SJCRH30 (cell line): Measurements from ENCODE around the gene SLAMF6. TPM values are rescaled to one million over a fixed set of nuclear protein-coding genes. Genes with fewer than 3 reads are reported as not detected.
"Not testable (repeated sequence)": the region's sequence is repeated elsewhere in the genome, so short reads cannot be mapped to it uniquely, and the experiment has no call there.

Source experiments
- DNase-seq, 2 experiments: peaks; one replicate each; pipeline ENCODE4 v3.0.0-alpha.2; 2015 to 2020
- H3K27ac ChIP-seq: fragments of 250-450 bp; sonication (Bioruptor Pico); 2 replicates; pipeline ENCODE4 v1.5.1; 2020; ENCODE audit warnings: mild to moderate bottlenecking, moderate library complexity
- H3K27me3 ChIP-seq: fragments of 250-450 bp; sonication (Bioruptor Pico); 2 replicates; pipeline ENCODE4 v1.5.1; 2020; ENCODE audit warnings: mild to moderate bottlenecking, moderate library complexity
- H3K36me3 ChIP-seq: fragments of 250-450 bp; sonication (Bioruptor Pico); 2 replicates; pipeline ENCODE4 v1.5.1; 2020; ENCODE audit warnings: mild to moderate bottlenecking, moderate library complexity
- H3K4me1 ChIP-seq: fragments of 250-450 bp; sonication (Bioruptor Pico); 2 replicates; pipeline ENCODE4 v1.5.1; 2020; ENCODE audit warnings: mild to moderate bottlenecking, moderate library complexity
- H3K4me3 ChIP-seq: fragments of 250-450 bp; sonication (Bioruptor Pico); 2 replicates; pipeline ENCODE4 v1.5.1; 2020; ENCODE audit warnings: mild to moderate bottlenecking, moderate library complexity
- H3K9me3 ChIP-seq: fragments of 250-450 bp; sonication (Bioruptor Pico); replicated peaks from 2 replicates; pipeline ENCODE4 v1.5.1; 2020; ENCODE audit warnings: mild to moderate bottlenecking, moderate library complexity
- total RNA-seq: library from RNA; depleted of rRNA; stranded (reverse); fragments of >200 nt; shearing (Covaris generic); gene quantifications from 2 replicates; pipeline ENCODE4 v1.2.3, GENCODE V29; 2014; rRNA removed

Gene SLAMF6
- not detected in 2 replicates for total RNA-seq

DNA sequence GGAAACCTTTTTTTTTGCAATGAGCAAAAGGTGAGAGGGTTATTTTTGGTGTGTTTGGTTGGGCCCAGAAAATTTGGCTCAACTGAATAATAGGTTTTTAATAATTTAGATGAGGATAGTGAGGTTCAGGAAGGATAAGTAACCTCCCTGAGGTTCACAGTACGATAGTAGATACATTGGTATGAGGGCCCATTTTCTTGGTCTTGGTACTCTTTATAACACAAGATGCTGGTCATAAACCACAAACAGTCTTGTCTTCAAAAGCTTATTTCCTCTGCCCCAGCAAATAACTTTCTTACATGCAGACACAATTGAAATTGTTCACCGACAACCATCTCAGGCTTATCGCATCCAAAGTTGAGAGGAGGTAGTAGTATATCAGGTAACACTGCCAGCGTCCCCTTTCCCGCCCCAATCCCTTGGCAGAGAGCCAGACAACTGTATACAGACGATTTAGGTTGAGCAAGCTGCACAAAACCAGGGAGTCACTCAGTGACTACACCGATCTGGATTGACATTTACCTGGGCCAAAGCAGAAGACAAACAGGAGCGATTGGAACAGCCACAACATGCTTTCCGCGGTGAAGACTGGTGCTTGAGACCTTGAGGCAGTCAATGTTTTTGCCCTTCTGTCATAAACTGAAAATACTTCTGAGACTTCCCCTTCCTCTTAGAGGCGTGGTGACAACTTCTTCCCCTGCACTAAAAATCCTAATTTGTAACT lies at the start of gene SLAMF6:
SLAMF6 (minus strand) TSS at position 634 of the 724 bp plus-strand sequence; CDS start at position 571, 63 bp downstream.
- no peaks in the 10 kb centered on the region for H3K36me3 ChIP-seq
- no peak for DNase-seq
- H3K4me1 ChIP-seq, result peaks cover 8% of the 10 kb centered on the region; the same call in 1 of the 2 replicates
- H3K4me3 ChIP-seq, result no peak within 1 kb of the TSS
- H3K9me3 ChIP-seq, result no peaks in the 10 kb centered on the region
- no peaks in the 10 kb centered on the region for H3K27me3 ChIP-seq
- H3K27ac ChIP-seq, result no peak within 1 kb of the TSS

DNA sequence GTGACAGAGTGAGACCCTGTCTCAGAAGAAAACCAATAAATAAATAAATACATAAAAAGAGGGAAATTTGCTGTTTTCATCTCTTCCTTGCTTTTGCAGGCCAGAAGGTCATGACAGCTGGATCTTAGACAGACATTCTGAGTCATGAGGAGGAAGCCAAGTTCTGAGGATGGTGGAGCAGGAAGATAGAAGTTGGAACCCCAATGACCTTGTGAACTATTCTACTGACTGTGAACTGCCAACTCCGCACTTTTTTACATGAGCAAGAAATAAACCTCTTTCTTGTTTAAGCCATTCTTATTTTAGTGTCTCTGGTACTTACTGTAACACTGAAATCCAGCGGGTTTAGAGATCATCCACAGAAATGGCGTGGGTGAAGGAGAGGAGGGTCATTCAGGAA lies 47.8 kb upstream of the SLAMF6 start:
- Histone ChIP-seq H3K36me3 (no peaks in the 10 kb centered on the region), H3K4me3 (no peak overlapping the region), H3K27ac (no peak overlapping the region), H3K9me3 (no peaks in the 10 kb centered on the region), H3K27me3 (no peaks in the 10 kb centered on the region), H3K4me1 (no peaks in the 10 kb centered on the region)
- DNase-seq, result no peak

DNA sequence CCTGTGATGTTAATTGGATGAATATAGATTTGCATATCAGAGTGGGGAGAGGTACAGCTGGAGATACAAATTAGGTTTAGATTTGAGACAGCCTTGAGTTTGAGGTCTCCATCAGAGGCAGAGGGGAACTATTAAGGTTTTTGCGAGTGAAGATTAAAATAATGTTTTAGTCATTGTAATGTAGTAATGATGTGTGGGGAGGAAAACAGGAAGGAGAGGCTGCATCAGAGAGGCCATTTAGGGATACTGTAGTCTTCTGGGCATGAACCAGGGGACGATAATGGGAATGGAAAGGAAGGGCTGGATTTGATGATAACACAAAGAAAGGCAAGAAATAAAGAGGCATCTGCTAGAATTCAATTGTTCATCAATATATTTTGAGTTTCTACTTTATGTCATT lies 46.8 kb upstream of the SLAMF6 start:
- H3K27me3 ChIP-seq, result no peaks in the 10 kb centered on the region
- H3K9me3 ChIP-seq, result no peaks in the 10 kb centered on the region
- no peaks in the 10 kb centered on the region for H3K36me3 ChIP-seq
- DNase-seq, result no peak
- H3K27ac ChIP-seq, result no peak overlapping the region
- no peak overlapping the region for H3K4me3 ChIP-seq
- no peaks in the 10 kb centered on the region for H3K4me1 ChIP-seq

DNA sequence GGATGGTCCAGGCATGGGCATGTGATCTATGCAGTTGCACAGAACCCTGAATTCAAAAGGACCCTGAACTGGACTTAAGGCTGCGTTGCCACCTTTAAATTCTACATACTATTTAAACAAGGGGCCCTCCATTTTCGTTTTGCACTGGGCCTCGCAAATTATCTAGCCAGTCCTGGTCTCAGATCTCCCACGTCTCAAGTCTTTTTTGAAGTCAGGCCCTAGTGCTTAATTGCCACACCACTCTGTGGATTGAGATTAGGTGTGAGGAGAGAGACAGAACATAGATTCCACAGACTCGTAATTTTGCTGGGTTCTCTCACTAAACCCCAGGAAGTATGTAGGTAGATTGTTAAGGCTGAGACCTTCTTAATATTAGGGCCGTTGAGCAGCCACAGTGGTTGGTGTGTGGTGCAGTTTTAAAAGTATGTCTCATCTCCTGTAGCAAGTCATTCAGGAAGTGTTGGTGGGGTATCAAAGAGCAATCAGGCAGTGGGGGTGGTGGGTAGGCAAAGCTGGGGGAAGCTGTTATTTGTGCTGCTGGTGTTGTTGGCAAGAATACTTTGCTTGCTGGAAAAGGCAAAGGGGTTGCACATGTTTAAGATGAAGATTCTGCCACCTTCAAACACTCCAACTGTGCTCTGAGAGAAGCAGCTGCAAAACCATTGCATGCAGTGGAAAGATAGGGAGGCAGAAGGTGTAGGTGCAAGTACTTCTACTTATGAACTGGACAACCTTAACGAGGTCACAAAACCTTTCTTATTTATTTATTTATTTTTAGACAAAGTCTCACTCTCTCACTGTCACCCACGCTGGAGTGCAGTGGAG lies 45.0 kb upstream of the SLAMF6 start:
- Histone ChIP-seq H3K4me1 (no peaks in the 10 kb centered on the region), H3K4me3 (no peak overlapping the region), H3K36me3 (no peaks in the 10 kb centered on the region), H3K27me3 (no peaks in the 10 kb centered on the region), H3K27ac (no peak overlapping the region), H3K9me3 (peaks cover 1% of the 10 kb centered on the region; the same call in 1 of the 2 replicates)
- DNase-seq, result no peak

DNA sequence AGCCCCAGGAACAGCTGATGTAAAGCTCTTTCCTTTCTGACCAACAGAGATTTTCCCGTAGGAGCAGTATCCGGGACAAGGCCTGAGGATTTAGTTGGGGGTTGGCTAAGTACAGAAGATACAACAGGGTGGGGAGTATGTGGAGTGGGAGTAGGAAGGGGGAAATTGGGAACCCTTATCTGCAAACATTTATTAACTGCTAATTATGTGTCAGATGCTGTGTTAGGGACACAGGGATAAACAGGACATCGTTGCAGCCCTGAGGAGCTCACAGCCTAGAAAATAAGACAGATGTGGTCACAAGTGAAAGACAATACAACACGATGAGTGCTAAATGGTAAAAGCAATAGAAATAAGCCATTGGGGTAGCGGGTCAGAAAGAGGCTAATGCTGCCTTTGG lies 44.3 kb upstream of the SLAMF6 start:
- no peaks in the 10 kb centered on the region for H3K27me3 ChIP-seq
- H3K4me3 ChIP-seq, result no peak overlapping the region
- H3K27ac ChIP-seq, result no peak overlapping the region
- peaks cover 3% of the 10 kb centered on the region; the same call in 1 of the 2 replicates for H3K9me3 ChIP-seq
- no peaks in the 10 kb centered on the region for H3K36me3 ChIP-seq
- no peaks in the 10 kb centered on the region for H3K4me1 ChIP-seq
- DNase-seq, result no peak

DNA sequence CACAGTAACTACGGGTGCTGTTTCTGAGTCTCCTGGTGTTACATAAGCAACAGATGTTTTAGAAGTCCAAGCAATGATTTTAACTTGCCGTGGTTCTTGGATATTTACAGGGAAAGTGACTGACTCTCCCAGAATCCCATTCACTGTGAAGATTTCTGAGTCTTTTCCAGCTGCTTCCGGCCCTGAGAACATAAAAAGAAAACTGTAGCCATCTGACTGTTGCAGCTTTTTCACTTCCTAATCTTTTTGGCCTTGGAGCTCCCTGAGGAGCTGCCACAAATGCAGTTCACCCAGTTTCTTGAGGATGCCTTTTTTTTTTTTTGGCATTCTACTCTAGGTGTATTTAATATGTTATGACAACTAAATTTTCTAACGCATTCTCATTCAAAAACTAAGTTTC lies 42.5 kb upstream of the SLAMF6 start:
- Histone ChIP-seq H3K27me3 (no peaks in the 10 kb centered on the region), H3K4me1 (no peaks in the 10 kb centered on the region), H3K4me3 (no peak overlapping the region), H3K27ac (no peak overlapping the region), H3K36me3 (no peaks in the 10 kb centered on the region), H3K9me3 (peaks cover 3% of the 10 kb centered on the region; the same call in 1 of the 2 replicates)
- DNase-seq, result no peak

DNA sequence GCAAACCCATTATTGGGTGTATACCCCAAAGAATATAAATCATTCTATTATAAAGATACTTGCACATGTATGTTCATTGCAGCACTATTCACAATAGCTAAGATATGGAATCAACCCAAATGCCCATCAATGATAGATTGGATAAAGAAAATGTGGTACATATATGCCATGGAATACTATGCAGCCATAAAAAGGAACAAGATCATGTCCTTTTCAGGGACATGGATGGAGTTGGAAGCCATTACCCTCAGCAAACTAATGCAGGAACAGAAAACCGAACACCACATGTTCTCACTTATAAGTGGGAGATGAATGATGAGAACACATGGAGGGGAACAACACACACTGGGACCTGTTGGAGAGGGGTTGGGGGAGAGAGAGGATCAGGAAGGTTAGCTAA lies 40.2 kb upstream of the SLAMF6 start:
- H3K27me3 ChIP-seq, H3K27ac ChIP-seq, H3K4me3 ChIP-seq, H3K36me3 ChIP-seq, H3K4me1 ChIP-seq, DNase-seq, H3K9me3 ChIP-seq: not testable (repeated sequence)

DNA sequence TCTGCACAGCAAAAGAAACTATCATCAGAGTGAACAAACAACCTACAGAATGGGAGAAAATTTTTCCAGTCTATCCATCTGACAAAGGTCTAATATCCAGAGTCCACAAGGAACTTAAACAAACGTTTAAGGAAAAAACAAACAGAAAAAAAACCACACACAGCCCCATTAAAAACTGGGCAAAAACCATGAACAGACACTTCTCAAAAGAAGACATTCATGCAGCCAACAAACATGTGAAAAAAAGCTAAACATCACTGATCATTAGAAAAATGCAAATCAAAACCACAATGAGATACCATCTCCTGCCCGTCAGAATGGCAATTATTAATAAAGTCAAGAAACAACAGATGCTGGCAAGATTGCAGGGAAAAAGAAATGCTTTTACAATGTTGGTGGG lies 39.7 kb upstream of the SLAMF6 start:
- H3K36me3 ChIP-seq, result not testable (repeated sequence)

DNA sequence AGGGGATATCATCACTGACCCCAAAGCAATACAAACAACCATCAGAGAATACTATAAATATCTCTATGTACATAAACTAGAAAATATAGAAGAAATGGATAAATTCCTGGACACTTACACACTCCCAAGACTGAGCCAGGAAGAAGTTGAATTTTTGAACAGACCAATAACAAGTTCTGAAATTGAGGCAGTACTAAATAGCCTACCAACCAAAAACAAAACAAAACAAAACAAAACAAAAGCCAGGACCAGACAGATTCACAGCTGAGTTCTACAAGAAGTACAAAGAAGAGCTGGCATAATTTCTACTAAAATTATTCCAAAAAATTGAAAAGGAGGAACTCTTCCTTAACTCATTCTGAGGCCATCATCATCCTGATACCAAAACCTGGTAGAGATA lies 37.8 kb upstream of the SLAMF6 start:
- no peak overlapping the region for H3K4me3 ChIP-seq
- no peaks in the 10 kb centered on the region for H3K27me3 ChIP-seq
- peaks cover 3% of the 10 kb centered on the region; the same call in 1 of the 2 replicates for H3K9me3 ChIP-seq
- no peaks in the 10 kb centered on the region for H3K4me1 ChIP-seq
- no peak for DNase-seq
- H3K27ac ChIP-seq, result no peak overlapping the region
- no peaks in the 10 kb centered on the region for H3K36me3 ChIP-seq

More for the DNA sequence above, 39.7 kb upstream of the SLAMF6 start:
- H3K4me1 ChIP-seq, H3K4me3 ChIP-seq, DNase-seq, H3K9me3 ChIP-seq, H3K27ac ChIP-seq, H3K27me3 ChIP-seq: not testable (repeated sequence)

DNA sequence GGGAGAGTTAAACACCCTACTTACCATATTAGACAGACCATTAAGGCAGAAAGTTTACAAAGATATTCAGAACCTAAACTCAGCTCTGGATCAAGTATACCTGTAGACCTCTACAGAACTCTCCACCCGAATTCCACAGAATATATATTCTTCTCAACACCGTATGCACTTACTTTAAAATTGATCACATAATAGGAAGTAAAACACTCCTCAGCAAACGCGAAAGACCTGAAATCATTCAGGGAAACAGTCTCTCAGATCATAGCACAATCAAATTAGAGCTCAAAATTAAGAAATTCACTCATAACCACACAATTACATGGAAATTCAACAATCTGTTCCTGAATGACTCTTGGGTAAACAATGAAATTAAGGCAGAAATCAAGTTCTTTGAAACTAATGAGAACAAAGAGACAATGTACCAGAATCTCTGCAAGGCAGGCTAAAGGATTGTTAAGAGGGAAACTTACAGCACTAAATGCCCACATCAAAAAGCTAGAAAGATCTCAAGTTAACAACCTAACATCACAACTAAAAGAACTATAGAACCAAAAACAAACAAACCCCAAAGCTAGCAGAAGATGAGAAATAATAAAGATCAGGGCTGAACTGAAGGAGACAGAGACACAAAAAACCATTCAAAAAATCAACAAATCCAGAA lies 37.1 kb upstream of the SLAMF6 start:
- H3K4me1 ChIP-seq, result no peaks in the 10 kb centered on the region
- DNase-seq, result no peak
- no peaks in the 10 kb centered on the region for H3K36me3 ChIP-seq
- no peak overlapping the region for H3K4me3 ChIP-seq
- no peak overlapping the region for H3K27ac ChIP-seq
- peaks cover 3% of the 10 kb centered on the region; the same call in 1 of the 2 replicates for H3K9me3 ChIP-seq
- H3K27me3 ChIP-seq, result no peaks in the 10 kb centered on the region

DNA sequence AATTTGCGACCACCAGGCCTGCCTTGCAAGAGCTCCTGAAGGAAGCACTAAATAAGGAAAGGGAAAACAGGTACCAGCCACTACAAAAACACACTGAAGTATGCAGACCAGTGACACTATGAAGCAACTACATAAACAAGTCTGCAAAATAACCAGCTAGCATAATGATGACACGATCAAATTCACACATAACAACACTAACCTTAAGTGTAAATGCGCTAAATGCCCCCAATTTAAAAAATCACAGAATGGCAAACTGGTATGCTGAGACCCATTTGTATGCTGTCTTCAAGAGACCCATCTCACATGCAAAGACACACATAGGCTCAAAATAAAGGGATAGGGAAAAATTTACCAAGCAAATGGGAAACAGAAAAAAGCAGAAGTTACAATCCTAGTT lies 36.4 kb upstream of the SLAMF6 start:
- H3K36me3 ChIP-seq, H3K27me3 ChIP-seq, H3K9me3 ChIP-seq, DNase-seq, H3K27ac ChIP-seq, H3K4me3 ChIP-seq, H3K4me1 ChIP-seq: not testable (repeated sequence)

DNA sequence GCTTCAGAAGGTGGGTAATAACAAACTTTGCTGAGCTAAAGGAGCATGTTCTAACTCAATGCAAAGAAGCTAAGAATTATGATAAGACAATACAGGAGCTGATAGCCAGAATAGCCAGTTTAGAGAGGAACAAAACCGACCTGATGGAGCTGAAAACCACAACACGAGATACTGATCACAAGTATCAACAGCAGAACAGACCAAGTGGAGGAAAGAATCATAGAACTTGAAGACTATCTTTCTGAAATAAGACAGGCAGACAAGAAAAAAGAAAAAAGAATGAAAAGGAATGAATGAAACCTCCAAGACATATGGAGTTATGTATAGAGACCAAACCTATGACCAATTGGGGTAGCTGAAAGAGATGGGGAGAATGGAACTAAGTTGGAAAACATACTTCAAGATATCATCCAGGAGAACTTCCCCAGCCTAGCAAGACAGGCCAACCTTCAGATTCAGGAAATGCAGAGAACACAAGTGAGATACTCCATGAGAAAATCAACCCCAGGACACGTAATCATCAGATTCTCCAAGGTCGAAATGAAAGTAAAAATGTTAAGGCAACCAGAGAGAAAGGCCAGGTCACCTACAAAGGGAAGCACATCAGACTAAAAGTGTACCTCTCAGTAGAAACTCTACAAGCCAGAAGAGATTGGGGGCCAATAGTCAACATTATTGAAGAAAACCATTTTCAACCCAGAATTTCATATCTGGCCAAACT lies 35.8 kb upstream of the SLAMF6 start:
- H3K4me3 ChIP-seq, result no peak overlapping the region
- H3K27ac ChIP-seq, result no peak overlapping the region
- H3K27me3 ChIP-seq, result no peaks in the 10 kb centered on the region
- no peaks in the 10 kb centered on the region for H3K4me1 ChIP-seq
- H3K36me3 ChIP-seq, result no peaks in the 10 kb centered on the region
- DNase-seq, result no peak
- peaks cover 3% of the 10 kb centered on the region; the same call in 1 of the 2 replicates for H3K9me3 ChIP-seq

DNA sequence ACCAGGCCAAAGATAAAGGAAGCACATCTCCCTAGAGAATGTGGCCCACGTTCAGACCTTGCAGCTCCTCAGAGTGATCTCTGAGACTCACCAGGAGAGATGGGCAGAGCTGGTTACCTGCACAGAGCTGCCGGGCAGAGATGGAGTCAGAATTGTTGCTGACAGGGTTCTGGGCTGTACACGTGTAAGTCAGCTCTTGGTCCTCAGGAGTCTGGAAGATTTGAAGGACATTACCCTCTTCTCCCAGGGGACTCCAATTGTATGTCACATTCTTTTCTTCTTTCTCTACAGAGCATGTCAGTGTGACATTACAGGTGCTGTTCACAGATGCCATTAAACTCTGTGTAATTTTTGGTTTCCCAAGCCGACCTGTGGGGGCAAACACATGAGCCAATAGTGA lies 30.7 kb upstream of the SLAMF6 start:
- H3K27ac ChIP-seq, result no peak overlapping the region
- no peaks in the 10 kb centered on the region for H3K36me3 ChIP-seq
- H3K4me1 ChIP-seq, result no peaks in the 10 kb centered on the region
- DNase-seq, result no peak
- no peaks in the 10 kb centered on the region for H3K27me3 ChIP-seq
- H3K9me3 ChIP-seq, result no peaks in the 10 kb centered on the region
- no peak overlapping the region for H3K4me3 ChIP-seq

DNA sequence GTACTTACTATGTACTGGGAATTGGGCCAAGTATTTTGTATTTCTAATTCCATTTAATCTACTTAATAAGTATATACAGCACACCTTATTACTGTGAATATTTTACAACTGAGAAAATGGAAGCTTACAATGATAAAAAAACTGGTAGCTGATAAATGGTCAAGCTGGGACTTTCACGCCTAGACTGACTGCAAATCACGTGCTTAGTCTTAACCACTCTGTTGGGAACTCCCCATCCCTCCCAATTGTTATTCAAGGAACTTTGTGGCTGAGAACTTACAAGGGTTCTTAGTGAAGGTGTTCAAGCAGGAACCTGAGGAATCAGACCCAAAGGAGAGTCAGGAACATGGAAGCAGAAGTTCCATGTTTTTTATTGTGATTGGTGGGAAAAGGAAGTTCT lies 29.4 kb upstream of the SLAMF6 start:
- H3K4me1 ChIP-seq, result no peaks in the 10 kb centered on the region
- no peaks in the 10 kb centered on the region for H3K27me3 ChIP-seq
- H3K4me3 ChIP-seq, result no peak overlapping the region
- no peak overlapping the region for H3K27ac ChIP-seq
- no peaks in the 10 kb centered on the region for H3K9me3 ChIP-seq
- no peak for DNase-seq
- H3K36me3 ChIP-seq, result no peaks in the 10 kb centered on the region
